HG03108 (cell line): Measurements from ENCODE around the gene KMT2A.
"Not testable (repeated sequence)": the region's sequence is repeated elsewhere in the genome, so short reads cannot be mapped to it uniquely, and the experiment has no call there.

Source experiments
- ATAC-seq: cut with Tn5 transposase; IDR thresholded peaks from one replicate; pipeline ENCODE4 v1.9.1; 2021; ENCODE audit warnings: moderate library complexity; ENCODE audit not compliant: unreplicated experiment

Gene KMT2A

GRCh38 chr11:118531597-118532084 is 95.3 kb downstream of the KMT2A start:
- no peak for ATAC-seq

- ATAC-seq, result no peak
These were observed 95.8 kb downstream of the KMT2A start for GRCh38 chr11:118532091-118532490.

- no peak for ATAC-seq
These were observed 96.8 kb downstream of the KMT2A start for GRCh38 chr11:118532852-118533768.

GRCh38 chr11:118533769-118534729 is 97.8 kb downstream of the KMT2A start:
- no peak for ATAC-seq

- no peak for ATAC-seq
These were observed 99.0 kb downstream of the KMT2A start for GRCh38 chr11:118535261-118535660.

GRCh38 chr11:118536726-118537125 is 100.4 kb downstream of the KMT2A start:
- ATAC-seq, result no peak

GRCh38 chr11:118537409-118537980 is 101.2 kb downstream of the KMT2A start:
- no peak for ATAC-seq

GRCh38 chr11:118544010-118544646 is 107.8 kb downstream of the KMT2A start:
- no peak for ATAC-seq

- no peak for ATAC-seq
These were observed 108.3 kb downstream of the KMT2A start for GRCh38 chr11:118544647-118545010.

- ATAC-seq, result no peak
These were observed 109.2 kb downstream of the KMT2A start for GRCh38 chr11:118545533-118545932.

GRCh38 chr11:118547132-118547531 is 110.8 kb downstream of the KMT2A start:
- ATAC-seq, result no peak

GRCh38 chr11:118552341-118552740 is 116.0 kb downstream of the KMT2A start:
- no peak for ATAC-seq

- ATAC-seq, result no peak
These were observed 124.5 kb downstream of the KMT2A start for GRCh38 chr11:118560806-118561205.

- no peak for ATAC-seq
These were observed 128.8 kb downstream of the KMT2A start for GRCh38 chr11:118565051-118565450.

GRCh38 chr11:118569670-118570069 is 133.4 kb downstream of the KMT2A start:
- ATAC-seq, result no peak

GRCh38 chr11:118570787-118571186 is 134.5 kb downstream of the KMT2A start:
- no peak for ATAC-seq

- ATAC-seq, result not testable (repeated sequence)
These were observed 135.4 kb downstream of the KMT2A start for GRCh38 chr11:118571701-118572060.

- peak; percentile 57 for ATAC-seq
These were observed 136.0 kb downstream of the KMT2A start, which contains the start of gene ARCN1 for GRCh38 chr11:118572061-118572980. Gene ARCN1 (plus strand): TSS chr11:118572409. CDS start chr11:118572548, 139 bp downstream.

GRCh38 chr11:118572981-118573550 is 136.8 kb downstream of the KMT2A start:
- ATAC-seq, result no peak
